SK-N-SH treated with all-trans-retinoic acid at 6 μM for 48 hours (cell line): ENCODE measurements around the gene MAPK12.

Experiments
- CSDC2 ChIP-seq: fragments of 250-450 bp; sonication (Bioruptor Pico); IDR thresholded peaks from 2 replicates; pipeline ENCODE4 v1.5.0; 2020; ENCODE audit warnings: mild to moderate bottlenecking, moderate library complexity
- PPARA ChIP-seq: fragments of 250-450 bp; sonication (Bioruptor Pico); IDR thresholded peaks from 2 replicates; pipeline ENCODE4 v1.5.0; 2020; ENCODE audit warnings: mild to moderate bottlenecking, borderline replicate concordance
- RARB ChIP-seq: fragments of 250-450 bp; sonication (Bioruptor Pico); IDR thresholded peaks from 2 replicates; pipeline ENCODE4 v1.8.0; 2021; ENCODE audit warnings: mild to moderate bottlenecking, moderate library complexity
- ZC3H10 ChIP-seq: fragments of 250-450 bp; sonication (Bioruptor Pico); IDR thresholded peaks from 2 replicates; pipeline ENCODE4 v1.5.1; 2021; ENCODE audit warnings: mild to moderate bottlenecking, moderate library complexity
- ZFP30 ChIP-seq: fragments of 450-650 bp; formaldehyde crosslinking; IDR thresholded peaks from 2 replicates; pipeline ENCODE4 v1.5.0; 2022; ENCODE audit warnings: mild to moderate bottlenecking, moderate library complexity
- ZNF565 ChIP-seq: fragments of 450-650 bp; formaldehyde crosslinking; conservative IDR thresholded peaks from 2 replicates; pipeline ENCODE4 v1.5.0; 2020; ENCODE audit warnings: low read depth, mild to moderate bottlenecking, moderate library complexity
- ZNF70 ChIP-seq: fragments of 450-650 bp; formaldehyde crosslinking; IDR thresholded peaks from 2 replicates; pipeline ENCODE4 v1.5.0; 2020; ENCODE audit warnings: mild to moderate bottlenecking, moderate library complexity
- TF ChIP-seq, protein P1 (sequence below): fragments of 250-450 bp; sonication (Bioruptor Pico); IDR thresholded peaks from 2 replicates; pipeline ENCODE4 v1.8.0; 2020; ENCODE audit warnings: mild to moderate bottlenecking, moderate library complexity, borderline replicate concordance
- TF ChIP-seq, protein P2 (sequence below): fragments of 250-450 bp; sonication (Bioruptor Pico); IDR thresholded peaks from 2 replicates; pipeline ENCODE4 v1.5.1; 2020; ENCODE audit warnings: low read depth, mild to moderate bottlenecking, moderate library complexity

DNA sequence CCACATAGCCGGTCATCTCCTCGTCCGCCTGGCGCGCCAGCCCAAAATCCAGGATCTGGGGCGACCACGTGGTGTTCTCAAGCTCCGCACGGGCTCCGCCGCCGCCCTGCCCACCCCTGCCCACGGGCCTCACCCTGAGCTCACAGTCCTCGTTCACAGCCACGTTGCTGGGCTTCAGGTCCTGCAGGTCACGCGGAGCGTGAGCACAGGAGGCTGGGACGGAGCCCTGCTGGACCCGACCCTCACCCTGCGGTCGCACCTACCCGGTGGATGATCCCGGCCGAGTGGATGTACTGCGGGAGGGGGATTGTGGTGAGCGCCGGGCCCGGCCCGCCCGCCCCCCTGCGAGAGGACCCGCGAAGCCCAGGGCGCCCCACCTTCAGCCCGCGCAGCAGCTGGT, 5.5 kb upstream of the MAPK12 start:
- TF ChIP-seq, protein P1, sequence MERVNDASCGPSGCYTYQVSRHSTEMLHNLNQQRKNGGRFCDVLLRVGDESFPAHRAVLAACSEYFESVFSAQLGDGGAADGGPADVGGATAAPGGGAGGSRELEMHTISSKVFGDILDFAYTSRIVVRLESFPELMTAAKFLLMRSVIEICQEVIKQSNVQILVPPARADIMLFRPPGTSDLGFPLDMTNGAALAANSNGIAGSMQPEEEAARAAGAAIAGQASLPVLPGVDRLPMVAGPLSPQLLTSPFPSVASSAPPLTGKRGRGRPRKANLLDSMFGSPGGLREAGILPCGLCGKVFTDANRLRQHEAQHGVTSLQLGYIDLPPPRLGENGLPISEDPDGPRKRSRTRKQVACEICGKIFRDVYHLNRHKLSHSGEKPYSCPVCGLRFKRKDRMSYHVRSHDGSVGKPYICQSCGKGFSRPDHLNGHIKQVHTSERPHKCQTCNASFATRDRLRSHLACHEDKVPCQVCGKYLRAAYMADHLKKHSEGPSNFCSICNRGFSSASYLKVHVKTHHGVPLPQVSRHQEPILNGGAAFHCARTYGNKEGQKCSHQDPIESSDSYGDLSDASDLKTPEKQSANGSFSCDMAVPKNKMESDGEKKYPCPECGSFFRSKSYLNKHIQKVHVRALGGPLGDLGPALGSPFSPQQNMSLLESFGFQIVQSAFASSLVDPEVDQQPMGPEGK (CRISPR knock-in tag) = no peak
- TF ChIP-seq RARB (CRISPR knock-in tag) (no peak), PPARA (CRISPR knock-in tag) (no peak), ZC3H10 (no peak), ZFP30 (no peak), ZNF70 (CRISPR knock-in tag) (no peak), CSDC2 (CRISPR knock-in tag) (no peak), ZNF565 (CRISPR knock-in tag) (no peak)
- TF ChIP-seq, protein P2, sequence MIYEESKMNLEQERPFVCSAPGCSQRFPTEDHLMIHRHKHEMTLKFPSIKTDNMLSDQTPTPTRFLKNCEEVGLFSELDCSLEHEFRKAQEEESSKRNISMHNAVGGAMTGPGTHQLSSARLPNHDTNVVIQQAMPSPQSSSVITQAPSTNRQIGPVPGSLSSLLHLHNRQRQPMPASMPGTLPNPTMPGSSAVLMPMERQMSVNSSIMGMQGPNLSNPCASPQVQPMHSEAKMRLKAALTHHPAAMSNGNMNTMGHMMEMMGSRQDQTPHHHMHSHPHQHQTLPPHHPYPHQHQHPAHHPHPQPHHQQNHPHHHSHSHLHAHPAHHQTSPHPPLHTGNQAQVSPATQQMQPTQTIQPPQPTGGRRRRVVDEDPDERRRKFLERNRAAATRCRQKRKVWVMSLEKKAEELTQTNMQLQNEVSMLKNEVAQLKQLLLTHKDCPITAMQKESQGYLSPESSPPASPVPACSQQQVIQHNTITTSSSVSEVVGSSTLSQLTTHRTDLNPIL (CRISPR knock-in tag) = no peak
